Measurements from ENCODE around the gene CDH13. TPM values are rescaled to one million over a fixed set of nuclear protein-coding genes. Genes with fewer than 3 reads are reported as not detected.

The CDH13 gene
- total and polyA plus RNA-seq, 10 of the 15 experiments (the other 5 are each of a cell fraction or from before 2014, with no cell fraction given): under 0.01 to 0.05 TPM; not detected in 8

DNA sequence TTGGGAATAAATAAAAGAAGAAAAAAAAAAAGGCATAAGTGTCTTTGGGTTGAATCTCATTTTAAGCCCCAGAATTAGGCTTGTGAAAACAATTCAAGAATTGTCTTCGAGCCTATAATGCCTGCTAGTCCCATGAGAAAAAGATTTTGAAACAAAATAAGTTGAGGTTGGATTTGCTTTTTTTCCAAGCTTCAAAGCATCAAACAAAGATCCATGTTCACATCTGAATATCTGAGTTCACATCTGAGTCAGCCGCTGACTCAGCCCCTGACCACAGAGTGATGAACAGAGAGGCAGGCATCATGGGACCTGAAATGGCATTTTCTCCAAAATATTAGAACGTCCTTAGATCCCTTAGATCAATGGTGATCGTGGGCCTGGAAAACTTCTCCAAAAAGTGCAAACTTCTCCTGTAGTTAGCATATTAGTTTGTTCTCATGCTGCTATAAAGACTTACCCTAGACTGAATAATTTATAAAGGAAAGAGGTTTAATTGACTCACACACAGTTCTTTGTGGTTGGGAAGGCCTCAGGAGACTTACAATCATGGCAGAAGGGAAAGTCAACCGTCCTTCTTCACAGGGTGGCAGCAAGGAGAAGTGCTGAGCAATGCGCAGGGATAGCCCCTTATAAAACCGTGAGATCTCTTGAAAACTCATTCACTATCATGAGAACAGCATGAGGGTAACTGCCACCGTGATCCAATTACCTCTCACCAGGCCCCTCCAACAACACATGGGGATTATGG is 886.4 kb downstream of the CDH13 start:
- Histone ChIP-seq H3K27me3 (replicated peaks in 1 of 2; ENCODE audit: control insufficient read depth in 2 of 2, insufficient read depth in 2 of 2, low read length in 1 of 2) (no peaks in the 10 kb centered on the region), H2AFZ (ENCODE audit: control insufficient read depth, low read depth, low read length) (no peak overlapping the region), H3K4me3 (no peak overlapping the region), H3K9me3 (replicated peaks; ENCODE audit: control insufficient read depth, insufficient read depth, low read length) (no peaks in the 10 kb centered on the region), H3K4me1 (ENCODE audit: control insufficient read depth, insufficient read depth, low read length) (no peaks in the 10 kb centered on the region), H3K27ac (ENCODE audit: control insufficient read depth, insufficient read depth) (no peak overlapping the region), H3K9ac (ENCODE audit: control insufficient read depth, insufficient read depth, low read length) (no peak overlapping the region), H3K79me2 (ENCODE audit: control insufficient read depth, insufficient read depth, low read length) (no peaks in the 10 kb centered on the region), H3K4me2 (ENCODE audit: control insufficient read depth, insufficient read depth) (no peak overlapping the region), H3K36me3 (ENCODE audit: control insufficient read depth in 2 of 2, insufficient read depth in 2 of 2, low read length in 1 of 2) (no peaks in the 10 kb centered on the region), H4K20me1 (ENCODE audit: control insufficient read depth, insufficient read depth) (no peaks in the 10 kb centered on the region)
- intact Hi-C loops (cut with micrococcal nuclease; ENCODE audit: unreplicated experiment) (no loop called here), in situ Hi-C loops (cut with MboI) (no loop called here)
- TF ChIP-seq ZNF24 (IDR thresholded peaks at IDR 0.05) (no peak), RELA (IDR thresholded peaks at IDR 0.05; ENCODE audit: borderline replicate concordance, partially characterized antibody) (no peak), SREBF2 (IDR thresholded peaks at IDR 0.05; ENCODE audit: low read length) (no peak), CHD1 (IDR thresholded peaks at IDR 0.05; ENCODE audit: low read depth, low read length) (no peak), WRNIP1 (IDR thresholded peaks at IDR 0.05; ENCODE audit: borderline replicate concordance, low read depth, low read length) (no peak), REST (IDR thresholded peaks at IDR 0.05; ENCODE audit: low read depth, low read length) (no peak), ZNF207 (IDR thresholded peaks at IDR 0.05; ENCODE audit: borderline replicate concordance) (no peak), HDAC6 (IDR thresholded peaks at IDR 0.05; ENCODE audit: unreplicated experiment) (no peak)
- TF ChIP-seq, protein P1, sequence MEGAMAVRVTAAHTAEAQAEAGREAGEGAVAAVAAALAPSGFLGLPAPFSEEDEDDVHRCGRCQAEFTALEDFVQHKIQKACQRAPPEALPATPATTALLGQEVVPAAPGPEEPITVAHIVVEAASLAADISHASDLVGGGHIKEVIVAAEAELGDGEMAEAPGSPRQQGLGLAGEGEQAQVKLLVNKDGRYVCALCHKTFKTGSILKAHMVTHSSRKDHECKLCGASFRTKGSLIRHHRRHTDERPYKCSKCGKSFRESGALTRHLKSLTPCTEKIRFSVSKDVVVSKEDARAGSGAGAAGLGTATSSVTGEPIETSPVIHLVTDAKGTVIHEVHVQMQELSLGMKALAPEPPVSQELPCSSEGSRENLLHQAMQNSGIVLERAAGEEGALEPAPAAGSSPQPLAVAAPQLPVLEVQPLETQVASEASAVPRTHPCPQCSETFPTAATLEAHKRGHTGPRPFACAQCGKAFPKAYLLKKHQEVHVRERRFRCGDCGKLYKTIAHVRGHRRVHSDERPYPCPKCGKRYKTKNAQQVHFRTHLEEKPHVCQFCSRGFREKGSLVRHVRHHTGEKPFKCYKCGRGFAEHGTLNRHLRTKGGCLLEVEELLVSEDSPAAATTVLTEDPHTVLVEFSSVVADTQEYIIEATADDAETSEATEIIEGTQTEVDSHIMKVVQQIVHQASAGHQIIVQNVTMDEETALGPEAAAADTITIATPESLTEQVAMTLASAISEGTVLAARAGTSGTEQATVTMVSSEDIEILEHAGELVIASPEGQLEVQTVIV (IDR thresholded peaks at IDR 0.05; ENCODE audit: borderline replicate concordance, partially characterized antibody): no peak
- ChIA-PET POLR2A (no interaction called here), CTCF (no interaction called here), RAD21 (ENCODE audit: unreplicated experiment) (no interaction called here), SMC1A (ENCODE audit: uncharacterized antibody, unreplicated experiment) (interaction anchor here (0.6 kb wide), 1 partner anchor 137 kb away, joined by 3 read pairs; no protein-coding TSS in a partner anchor)
- DNase-seq (ENCODE audit: low read depth, low spot score) (no peak), FAIRE-seq (no peak), ATAC-seq (no peak)
- WGBS (ENCODE audit: insufficient coverage, insufficient replicate concordance, low lambda C conversion rate, missing lambda C conversion rate): 12% methylated on average over 8 of the region's 8 CpGs
- no TSS peak for BruUV-seq (replicated peaks)
